GM12878 (cell line): Measurements from ENCODE around the gene SMARCD1. TPM values are rescaled to one million over a fixed set of nuclear protein-coding genes. Genes with fewer than 3 reads are reported as not detected.

Experiments
- ATAC-seq: fragments of 200-7000 bp; cut with Tn5 transposase; 3 replicates; pipeline ENCODE4 v1.9.1; 2020; ENCODE audit warnings: mild to moderate bottlenecking, moderate library complexity
- BruUV-seq: library from RNA; stranded (reverse); fragments of 400-500 nt; replicated peaks from 2 replicates; lab custom pipeline; 2021; lab: Mats Ljungman, UMichigan
- CTCF ChIA-PET: fragments of 300-600 bp; sonication (Branson Sonifier 250); formaldehyde crosslinking; extraction: SDS; loops from one replicate; lab custom pipeline; 2021; ENCODE audit warnings: inconsistent platforms; lab: Yijun Ruan, JAX
- POLR2A ChIA-PET: fragments of 350-600 bp; formaldehyde crosslinking; extraction: SDS; loops from one replicate; lab custom pipeline; 2021; ENCODE audit warnings: inconsistent platforms; lab: Charles Lee
- RAD21 ChIA-PET: fragments of 300-600 bp; sonication (Branson Sonifier 250); formaldehyde crosslinking; loops from one replicate; lab custom pipeline; 2023; ENCODE audit warnings: antibody characterized with exemption; ENCODE audit not compliant: unreplicated experiment; lab: Charles Lee
- SMC1A ChIA-PET: fragments of 300-600 bp; sonication (Branson Sonifier 250); formaldehyde crosslinking; loops from one replicate; lab custom pipeline; 2023; ENCODE audit not compliant: unreplicated experiment, uncharacterized antibody; lab: Charles Lee
- DNase-seq: peaks from one replicate; pipeline ENCODE4 v3.0.0-alpha.2; 2011; ENCODE audit warnings: low read depth, low spot score
- FAIRE-seq: peaks from 3 replicates; lab custom pipeline; 2011; peaks lifted over from hg19 to GRCh38; lab: Jason Lieb, UNC
- H2AFZ ChIP-seq: 2 replicates; pipeline ENCODE4 v1.6.0; 2011; ENCODE audit warnings: low read depth, low read length, control low read depth; ENCODE audit not compliant: control insufficient read depth
- H3K27ac ChIP-seq: 2 replicates; pipeline ENCODE4 v1.5.1; 2011; ENCODE audit warnings: control low read depth; ENCODE audit not compliant: control insufficient read depth, insufficient read depth
- H3K27me3 ChIP-seq, 2 experiments: replicated peaks in 1 of 2; 2 replicates each; pipeline versions ENCODE4 v1.6.0 to v1.6.1; 2011; ENCODE audit warnings: low read length in 1 of 2; ENCODE audit not compliant: control insufficient read depth in 2 of 2, insufficient read depth in 2 of 2
- H3K36me3 ChIP-seq, 2 experiments: 2 replicates each; pipeline ENCODE4 v1.5.1; 2011; ENCODE audit warnings: low read length in 1 of 2; ENCODE audit not compliant: control insufficient read depth in 2 of 2, insufficient read depth in 2 of 2
- H3K4me1 ChIP-seq: 2 replicates; pipeline ENCODE4 v1.6.1; 2011; ENCODE audit warnings: mild to moderate bottlenecking, low read length, moderate library complexity, mixed read lengths; ENCODE audit not compliant: control insufficient read depth, insufficient read depth
- H3K4me2 ChIP-seq: 2 replicates; pipeline ENCODE4 v1.6.0; 2011; ENCODE audit warnings: control low read depth; ENCODE audit not compliant: control insufficient read depth, insufficient read depth
- H3K4me3 ChIP-seq: fragments of 200-600 bp; sonication (generic); 2 replicates; pipeline ENCODE4 v1.5.1; 2016
- H3K79me2 ChIP-seq: 2 replicates; pipeline ENCODE4 v1.6.0; 2011; ENCODE audit warnings: low read length; ENCODE audit not compliant: control insufficient read depth, insufficient read depth
- H3K9ac ChIP-seq: 2 replicates; pipeline ENCODE4 v1.8.0; 2011; ENCODE audit warnings: low read length, control low read depth, mixed read lengths; ENCODE audit not compliant: control insufficient read depth, insufficient read depth
- H3K9me3 ChIP-seq: replicated peaks from 3 replicates; pipeline ENCODE4 v1.5.1; 2011; ENCODE audit warnings: mild to moderate bottlenecking, low read length; ENCODE audit not compliant: control insufficient read depth, insufficient read depth
- H4K20me1 ChIP-seq: 2 replicates; pipeline ENCODE4 v1.6.0; 2011; ENCODE audit not compliant: control insufficient read depth, insufficient read depth
- FOS ChIP-seq: IDR thresholded peaks from 3 replicates; pipeline ENCODE4 v1.6.1; 2011; ENCODE audit warnings: borderline replicate concordance; ENCODE audit not compliant: insufficient read length; ENCODE audit errors: extremely low read depth
- LARP7 ChIP-seq: fragments of 450-650 bp; IDR thresholded peaks from 2 replicates; pipeline ENCODE4 v1.6.1; 2017; ENCODE audit warnings: mild to moderate bottlenecking
- PAX5 ChIP-seq: IDR thresholded peaks from 2 replicates; pipeline ENCODE4 v1.6.1; 2011; ENCODE audit warnings: low read depth, low read length, borderline replicate concordance
- PKNOX1 ChIP-seq: fragments of 450-650 bp; IDR thresholded peaks from 2 replicates; pipeline ENCODE4 v1.6.1; 2016; ENCODE audit warnings: mild to moderate bottlenecking
- RBBP5 ChIP-seq: fragments of 200-600 bp; sonication (generic); conservative IDR thresholded peaks from 2 replicates; pipeline ENCODE4 v1.6.1; 2016
- RELA ChIP-seq: fragments of 450-650 bp; IDR thresholded peaks from 2 replicates; pipeline ENCODE4 v1.8.0; 2014; ENCODE audit warnings: borderline replicate concordance; ENCODE audit not compliant: partially characterized antibody
- SIN3A ChIP-seq: IDR thresholded peaks from 2 replicates; pipeline ENCODE4 v1.6.1; 2012; ENCODE audit warnings: low read depth, low read length, improper control_type of control experiment
- STAT1 ChIP-seq: fragments of 450-650 bp; conservative IDR thresholded peaks from 2 replicates; pipeline ENCODE4 v1.6.1; 2014; ENCODE audit warnings: antibody characterized with exemption, mild to moderate bottlenecking
- SUZ12 ChIP-seq: fragments of 200-600 bp; sonication (generic); IDR thresholded peaks from one replicate; pipeline ENCODE4 v1.6.1; 2018; ENCODE audit warnings: antibody characterized with exemption, mild to moderate bottlenecking; ENCODE audit not compliant: unreplicated experiment
- WGBS: methylation state at CpG from one replicate; pipeline ENCODE4 v1.1.6; 2016; ENCODE audit warnings: low lambda C conversion rate; ENCODE audit not compliant: insufficient replicate concordance, insufficient coverage; ENCODE audit errors: missing lambda C conversion rate; 5-methylcytosine and 5-hydroxymethylcytosine counted together
- in situ Hi-C: fragments of 300-500 bp; cut with MboI; formaldehyde crosslinking; loops from 9 replicates; pipeline ENCODE4 v1.14.3; 2018; ENCODE audit warnings: mixed read lengths
- intact Hi-C: fragments of 100-400 bp; cut with micrococcal nuclease; formaldehyde crosslinking; loops from one replicate; pipeline ENCODE4 v1.14.2; 2022; ENCODE audit not compliant: unreplicated experiment
- polyA plus RNA-seq, 11 experiments: library from polyadenylated mRNA; depleted of rRNA in 4 of 11; unstranded in 6 of 11; stranded (reverse) in 5 of 11; fragments of >200 nt; fragmentation: Nextera tagmentation in 4 of 11; fragmentation: Illumina TruSeq in 1 of 11; extraction: Ambion mirVana in 4 of 11; extraction: Trizol in 1 of 11; gene quantifications; 1 replicate in 1 of 11; 2 replicates in 10 of 11; pipeline versions ENCODE4 v1.2.1 to v1.2.3, GENCODE V29; 2011 to 2016; ENCODE audit warnings: inconsistent platforms in 2 of 11, missing spikeins in 2 of 11, low read depth in 1 of 11
- total RNA-seq, 4 experiments: library from RNA; depleted of rRNA in 3 of 4; stranded (reverse); fragments of >200 nt in 3 of 4; fragmentation: Illumina TruSeq in 1 of 4; extraction: Trizol in 1 of 4; gene quantifications; 2 replicates each; pipeline versions ENCODE4 v1.2.1 to v1.2.3, GENCODE V29; 2013 to 2021
- TF ChIP-seq, protein P1 (sequence below): fragments of 450-650 bp; IDR thresholded peaks from 2 replicates; pipeline ENCODE4 v1.6.1; 2017; ENCODE audit warnings: mild to moderate bottlenecking, low read depth, inconsistent platforms; ENCODE audit not compliant: poor library complexity, severe bottlenecking
- TF ChIP-seq, protein P2 (sequence below): IDR thresholded peaks from 2 replicates; pipeline ENCODE4 v1.6.1; 2011; ENCODE audit warnings: low read depth, low read length, improper control_type of control experiment, borderline replicate concordance
- TF ChIP-seq, protein P3 (sequence below): IDR thresholded peaks from 2 replicates; pipeline ENCODE4 v1.6.1; 2012; ENCODE audit warnings: mild to moderate bottlenecking, low read depth, low read length
- TF ChIP-seq, protein P4 (sequence below): IDR thresholded peaks from 2 replicates; pipeline ENCODE4 v1.6.1; 2011; ENCODE audit warnings: borderline replicate concordance, low read depth, mild to moderate bottlenecking, moderate library complexity, mixed read lengths, low read length; ENCODE audit not compliant: insufficient read depth; ENCODE audit errors: extremely low read length

SMARCD1 gene
- total and polyA plus RNA-seq, 10 of the 15 experiments (the other 5 are each of a cell fraction or from before 2014, with no cell fraction given): 1.4 to 92.4 (median 58.9) TPM

DNA sequence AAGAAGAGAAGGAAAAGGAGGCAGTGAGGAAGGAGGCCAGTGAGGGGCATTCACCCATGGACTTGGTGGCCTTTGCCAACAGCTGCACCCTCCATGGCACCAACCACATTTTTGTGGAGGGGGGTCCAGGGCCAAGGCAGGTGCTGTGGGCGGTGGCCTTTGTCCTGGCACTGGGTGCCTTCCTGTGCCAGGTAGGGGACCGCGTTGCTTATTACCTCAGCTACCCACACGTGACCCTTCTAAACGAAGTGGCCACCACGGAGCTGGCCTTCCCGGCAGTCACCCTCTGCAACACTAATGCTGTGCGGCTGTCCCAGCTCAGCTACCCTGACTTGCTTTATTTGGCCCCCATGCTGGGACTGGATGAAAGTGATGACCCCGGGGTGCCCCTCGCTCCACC, 11.4 kb upstream of the SMARCD1 start:
- SMC1A ChIA-PET: interaction anchor here (1.1 to 2.1 kb wide), 2 partner anchors 38 to 102 kb away, joined by 3 to 8 read pairs; partner anchors contain the start of gene COX14
- TF ChIP-seq PKNOX1 (no peak), LARP7 (no peak), RBBP5 (no peak), STAT1 (no peak), SUZ12 (no peak), RELA (no peak), FOS (no peak), SIN3A (no peak), PAX5 (no peak)
- TF ChIP-seq, protein P1, sequence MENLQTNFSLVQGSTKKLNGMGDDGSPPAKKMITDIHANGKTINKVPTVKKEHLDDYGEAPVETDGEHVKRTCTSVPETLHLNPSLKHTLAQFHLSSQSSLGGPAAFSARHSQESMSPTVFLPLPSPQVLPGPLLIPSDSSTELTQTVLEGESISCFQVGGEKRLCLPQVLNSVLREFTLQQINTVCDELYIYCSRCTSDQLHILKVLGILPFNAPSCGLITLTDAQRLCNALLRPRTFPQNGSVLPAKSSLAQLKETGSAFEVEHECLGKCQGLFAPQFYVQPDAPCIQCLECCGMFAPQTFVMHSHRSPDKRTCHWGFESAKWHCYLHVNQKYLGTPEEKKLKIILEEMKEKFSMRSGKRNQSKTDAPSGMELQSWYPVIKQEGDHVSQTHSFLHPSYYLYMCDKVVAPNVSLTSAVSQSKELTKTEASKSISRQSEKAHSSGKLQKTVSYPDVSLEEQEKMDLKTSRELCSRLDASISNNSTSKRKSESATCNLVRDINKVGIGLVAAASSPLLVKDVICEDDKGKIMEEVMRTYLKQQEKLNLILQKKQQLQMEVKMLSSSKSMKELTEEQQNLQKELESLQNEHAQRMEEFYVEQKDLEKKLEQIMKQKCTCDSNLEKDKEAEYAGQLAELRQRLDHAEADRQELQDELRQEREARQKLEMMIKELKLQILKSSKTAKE: no peak
- TF ChIP-seq, protein P2, sequence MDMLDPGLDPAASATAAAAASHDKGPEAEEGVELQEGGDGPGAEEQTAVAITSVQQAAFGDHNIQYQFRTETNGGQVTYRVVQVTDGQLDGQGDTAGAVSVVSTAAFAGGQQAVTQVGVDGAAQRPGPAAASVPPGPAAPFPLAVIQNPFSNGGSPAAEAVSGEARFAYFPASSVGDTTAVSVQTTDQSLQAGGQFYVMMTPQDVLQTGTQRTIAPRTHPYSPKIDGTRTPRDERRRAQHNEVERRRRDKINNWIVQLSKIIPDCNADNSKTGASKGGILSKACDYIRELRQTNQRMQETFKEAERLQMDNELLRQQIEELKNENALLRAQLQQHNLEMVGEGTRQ: no peak
- TF ChIP-seq, protein P3, sequence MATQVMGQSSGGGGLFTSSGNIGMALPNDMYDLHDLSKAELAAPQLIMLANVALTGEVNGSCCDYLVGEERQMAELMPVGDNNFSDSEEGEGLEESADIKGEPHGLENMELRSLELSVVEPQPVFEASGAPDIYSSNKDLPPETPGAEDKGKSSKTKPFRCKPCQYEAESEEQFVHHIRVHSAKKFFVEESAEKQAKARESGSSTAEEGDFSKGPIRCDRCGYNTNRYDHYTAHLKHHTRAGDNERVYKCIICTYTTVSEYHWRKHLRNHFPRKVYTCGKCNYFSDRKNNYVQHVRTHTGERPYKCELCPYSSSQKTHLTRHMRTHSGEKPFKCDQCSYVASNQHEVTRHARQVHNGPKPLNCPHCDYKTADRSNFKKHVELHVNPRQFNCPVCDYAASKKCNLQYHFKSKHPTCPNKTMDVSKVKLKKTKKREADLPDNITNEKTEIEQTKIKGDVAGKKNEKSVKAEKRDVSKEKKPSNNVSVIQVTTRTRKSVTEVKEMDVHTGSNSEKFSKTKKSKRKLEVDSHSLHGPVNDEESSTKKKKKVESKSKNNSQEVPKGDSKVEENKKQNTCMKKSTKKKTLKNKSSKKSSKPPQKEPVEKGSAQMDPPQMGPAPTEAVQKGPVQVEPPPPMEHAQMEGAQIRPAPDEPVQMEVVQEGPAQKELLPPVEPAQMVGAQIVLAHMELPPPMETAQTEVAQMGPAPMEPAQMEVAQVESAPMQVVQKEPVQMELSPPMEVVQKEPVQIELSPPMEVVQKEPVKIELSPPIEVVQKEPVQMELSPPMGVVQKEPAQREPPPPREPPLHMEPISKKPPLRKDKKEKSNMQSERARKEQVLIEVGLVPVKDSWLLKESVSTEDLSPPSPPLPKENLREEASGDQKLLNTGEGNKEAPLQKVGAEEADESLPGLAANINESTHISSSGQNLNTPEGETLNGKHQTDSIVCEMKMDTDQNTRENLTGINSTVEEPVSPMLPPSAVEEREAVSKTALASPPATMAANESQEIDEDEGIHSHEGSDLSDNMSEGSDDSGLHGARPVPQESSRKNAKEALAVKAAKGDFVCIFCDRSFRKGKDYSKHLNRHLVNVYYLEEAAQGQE: no peak
- TF ChIP-seq, protein P4, sequence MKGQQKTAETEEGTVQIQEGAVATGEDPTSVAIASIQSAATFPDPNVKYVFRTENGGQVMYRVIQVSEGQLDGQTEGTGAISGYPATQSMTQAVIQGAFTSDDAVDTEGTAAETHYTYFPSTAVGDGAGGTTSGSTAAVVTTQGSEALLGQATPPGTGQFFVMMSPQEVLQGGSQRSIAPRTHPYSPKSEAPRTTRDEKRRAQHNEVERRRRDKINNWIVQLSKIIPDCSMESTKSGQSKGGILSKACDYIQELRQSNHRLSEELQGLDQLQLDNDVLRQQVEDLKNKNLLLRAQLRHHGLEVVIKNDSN: no peak
- BruUV-seq: no TSS peak

More for the DNA sequence above, 11.4 kb upstream of the SMARCD1 start:
- H3K4me1 ChIP-seq: no peaks in the 10 kb centered on the region; the same call in 1 of the 2 replicates
- ATAC-seq: no peak
- H3K27me3 ChIP-seq: no peaks in the 10 kb centered on the region
- H3K4me2 ChIP-seq: no peak overlapping the region
- WGBS: 43% methylated on average over 10 of the region's 10 CpGs
- no peaks in the 10 kb centered on the region for H3K9me3 ChIP-seq
- in situ Hi-C loops: no loop called here
- H4K20me1 ChIP-seq: no peaks in the 10 kb centered on the region
- ChIA-PET CTCF (interaction anchor here (1.1 to 5.3 kb wide), 9 partner anchors 11 to 240 kb away, joined by 3 to 50 read pairs (median 9); partner anchors contain the start of gene SMARCD1), RAD21 (interaction anchor here (1.2 to 2.9 kb wide), 7 partner anchors 11 to 113 kb away, joined by 3 to 10 read pairs (median 4); partner anchors contain the start of gene SMARCD1), POLR2A (interaction anchor here (0.5 kb wide), 1 partner anchor 459 kb away, joined by 3 read pairs; no protein-coding TSS in a partner anchor)
- H3K4me3 ChIP-seq: no peak overlapping the region
- FAIRE-seq: no peak
- H3K79me2 ChIP-seq: no peaks in the 10 kb centered on the region
- no peak overlapping the region for H3K27ac ChIP-seq
- H3K36me3 ChIP-seq: no peaks in the 10 kb centered on the region
- no peak overlapping the region for H3K9ac ChIP-seq
- intact Hi-C loops: loop anchor here (5.0 to 10.0 kb wide), 2 partner anchors 206 to 331 kb away; partner anchors contain the start of gene LARP4
- no peak overlapping the region for H2AFZ ChIP-seq
- no peak for DNase-seq
